Right ventricle myocardium superior (tissue), 1 donor: Measurements from ENCODE around the gene DLGAP1. TPM values are rescaled to one million over a fixed set of nuclear protein-coding genes. Genes with fewer than 3 reads are reported as not detected.

ENCODE experiments used
- ATAC-seq: fragments of 200-7000 bp; cut with Tn5 transposase; one replicate; pipeline ENCODE4 v1.9.1; 2020; ENCODE audit warnings: mild to moderate bottlenecking; ENCODE audit not compliant: poor library complexity
- DNase-seq: peaks from one replicate; pipeline ENCODE4 v3.0.0-alpha.2; 2020
- intact Hi-C: fragments of 100-400 bp; cut with DNase I; formaldehyde crosslinking; loops from one replicate; pipeline ENCODE4 v1.11.2; 2022
- total RNA-seq: library from RNA; stranded (reverse); fragmentation: NEBNext Ultra II Directional; extraction: Animal tissue kit (Norgen Biotek cat#: 25700); gene quantifications from one replicate; pipeline ENCODE4 v1.2.1, GENCODE V29; 2021
- donor health status: DM: no; HTN: yes; CAD: no; lungs with severe emphysema.

DLGAP1 gene
- total RNA-seq, 1 donor from 2014 or later: 0.08 TPM

- DNase-seq (no peak), ATAC-seq (no peak)
- intact Hi-C loops: no loop called here
These were observed 618.4 kb downstream of the DLGAP1 start for GRCh38 chr18:3836483-3837335.

GRCh38 chr18:3832025-3832638 lies 623.0 kb downstream of the DLGAP1 start:
- intact Hi-C loops: no loop called here
- ATAC-seq (no peak), DNase-seq (no peak)

- no peak for ATAC-seq
- intact Hi-C loops: no loop called here
- no peak for DNase-seq
These were observed 624.5 kb downstream of the DLGAP1 start for GRCh38 chr18:3830604-3831003.

GRCh38 chr18:3827236-3827845 lies 627.8 kb downstream of the DLGAP1 start:
- DNase-seq: no peak
- intact Hi-C loops: no loop called here
- ATAC-seq: no peak

GRCh38 chr18:3826021-3826420 lies 629.1 kb downstream of the DLGAP1 start:
- ATAC-seq: no peak
- intact Hi-C loops: no loop called here
- no peak for DNase-seq

- intact Hi-C loops: no loop called here
- ATAC-seq (no peak), DNase-seq (no peak)
These were observed 631.0 kb downstream of the DLGAP1 start for GRCh38 chr18:3824101-3824500.

GRCh38 chr18:3823073-3823472 lies 632.0 kb downstream of the DLGAP1 start:
- DNase-seq (no peak), ATAC-seq (no peak)
- intact Hi-C loops: no loop called here

GRCh38 chr18:3821524-3821923 lies 633.6 kb downstream of the DLGAP1 start:
- DNase-seq: no peak
- intact Hi-C loops: no loop called here
- no peak for ATAC-seq

- no peak for ATAC-seq
- no peak for DNase-seq
- intact Hi-C loops: no loop called here
These were observed 635.1 kb downstream of the DLGAP1 start for GRCh38 chr18:3819961-3820360.

- ATAC-seq: no peak
- intact Hi-C loops: no loop called here
These were observed 638.3 kb downstream of the DLGAP1 start for GRCh38 chr18:3816610-3817363.

GRCh38 chr18:3815991-3816390 lies 639.1 kb downstream of the DLGAP1 start:
- intact Hi-C loops: no loop called here
- DNase-seq (no peak), ATAC-seq (no peak)

More at GRCh38 chr18:3816610-3817363, 638.3 kb downstream of the DLGAP1 start:
- no peak for DNase-seq

GRCh38 chr18:3814816-3815215 lies 640.3 kb downstream of the DLGAP1 start:
- intact Hi-C loops: no loop called here
- DNase-seq (no peak), ATAC-seq (no peak)

- no peak for ATAC-seq
- no peak for DNase-seq
- intact Hi-C loops: no loop called here
These were observed 644.8 kb downstream of the DLGAP1 start for GRCh38 chr18:3810296-3810695.

GRCh38 chr18:3808985-3809780 lies 645.9 kb downstream of the DLGAP1 start:
- intact Hi-C loops: no loop called here
- ATAC-seq: no peak

GRCh38 chr18:3806656-3807055 lies 648.5 kb downstream of the DLGAP1 start:
- ATAC-seq (no peak), DNase-seq (no peak)
- intact Hi-C loops: no loop called here

More at GRCh38 chr18:3808985-3809780, 645.9 kb downstream of the DLGAP1 start:
- DNase-seq: no peak

- intact Hi-C loops: no loop called here
These were observed 650.8 kb downstream of the DLGAP1 start for GRCh38 chr18:3804336-3804735.

GRCh38 chr18:3803350-3803749 lies 651.8 kb downstream of the DLGAP1 start:
- intact Hi-C loops: no loop called here
- DNase-seq (no peak), ATAC-seq (no peak)

More at GRCh38 chr18:3804336-3804735, 650.8 kb downstream of the DLGAP1 start:
- DNase-seq (no peak), ATAC-seq (no peak)

- ATAC-seq (no peak), DNase-seq (no peak)
- intact Hi-C loops: no loop called here
These were observed 655.6 kb downstream of the DLGAP1 start for GRCh38 chr18:3799515-3799914.
